Measurements from ENCODE around the gene PIK3CB. TPM values are rescaled to one million over a fixed set of nuclear protein-coding genes. Genes with fewer than 3 reads are reported as not detected.

PIK3CB gene
- total and polyA plus RNA-seq, 4 donors = 4.7 to 15.9 (median 11.1) TPM

DNA sequence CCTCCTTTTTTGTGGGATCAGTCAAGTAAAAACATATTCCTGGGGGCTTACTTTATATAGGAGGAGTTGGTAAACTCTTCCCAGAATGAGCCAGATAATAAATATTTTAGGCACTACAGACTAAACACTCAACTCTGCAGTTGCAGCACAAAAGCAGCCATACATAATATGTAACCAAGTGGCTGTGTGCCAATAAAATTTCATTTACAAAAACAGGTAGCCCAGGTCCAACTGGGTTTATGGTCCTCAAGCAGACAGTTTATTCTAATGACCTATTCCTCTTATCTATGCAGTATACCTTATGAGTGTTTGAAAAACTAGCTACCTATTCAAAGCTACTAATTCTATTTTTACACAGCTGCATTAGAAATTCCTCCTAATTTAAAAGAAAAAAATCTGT lies 164.3 kb downstream of the PIK3CB start:
- Histone ChIP-seq H3K4me1 (ENCODE audit: control insufficient read depth in 4 of 4, insufficient read depth in 4 of 4, low read length in 3 of 4) (peaks cover 4 to 9% (median 9%) of the 10 kb centered on the region in 4 donors), H3K9ac (ENCODE audit: low read depth in 1 of 2, low read length in 2 of 2) (no peak overlapping the region), H3K27me3 (ENCODE audit: control insufficient read depth in 4 of 4, insufficient read depth in 4 of 4, low read length in 3 of 4) (no peaks in the 10 kb centered on the region), H3K36me3 (ENCODE audit: control insufficient read depth in 4 of 4, insufficient read depth in 3 of 4, low read depth in 1 of 4, low read length in 3 of 4) (peaks cover 0 to 6% (median 3%) of the 10 kb centered on the region in 4 donors), H3K9me3 (ENCODE audit: control insufficient read depth in 4 of 4, low read length in 3 of 4) (peaks cover 0 to 3% (median 0%) of the 10 kb centered on the region in 4 donors), H3K4me3 (ENCODE audit: low read depth in 1 of 3, low read length in 3 of 3) (no peak overlapping the region), H3K27ac (ENCODE audit: low read depth in 1 of 2, low read length in 2 of 2) (no peak overlapping the region)
- TF ChIP-seq FOXA2 (IDR thresholded peaks at IDR 0.05) (no peak), EGR1 (IDR thresholded peaks at IDR 0.05; ENCODE audit: low read depth in 2 of 2) (no peak), TAF1 (conservative IDR thresholded peaks at IDR 0.05) (no peak), SP1 (IDR thresholded peaks at IDR 0.05) (no peak), NR2F2 (IDR thresholded peaks at IDR 0.05) (no peak), YY1 (IDR thresholded peaks at IDR 0.05) (no peak), GABPA (IDR thresholded peaks at IDR 0.05 in 1 of 2, conservative IDR thresholded peaks at IDR 0.05 in 1 of 2) (no peak), FOXA1 (IDR thresholded peaks at IDR 0.05) (no peak), RAD21 (IDR thresholded peaks at IDR 0.05) (no peak), HNF4A (conservative IDR thresholded peaks at IDR 0.05) (no peak), RXRA (IDR thresholded peaks at IDR 0.05) (no peak), REST (IDR thresholded peaks at IDR 0.05) (no peak)
- TF ChIP-seq, protein P1, sequence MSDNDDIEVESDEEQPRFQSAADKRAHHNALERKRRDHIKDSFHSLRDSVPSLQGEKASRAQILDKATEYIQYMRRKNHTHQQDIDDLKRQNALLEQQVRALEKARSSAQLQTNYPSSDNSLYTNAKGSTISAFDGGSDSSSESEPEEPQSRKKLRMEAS (IDR thresholded peaks at IDR 0.05) = no peak
- TF ChIP-seq, protein P2, sequence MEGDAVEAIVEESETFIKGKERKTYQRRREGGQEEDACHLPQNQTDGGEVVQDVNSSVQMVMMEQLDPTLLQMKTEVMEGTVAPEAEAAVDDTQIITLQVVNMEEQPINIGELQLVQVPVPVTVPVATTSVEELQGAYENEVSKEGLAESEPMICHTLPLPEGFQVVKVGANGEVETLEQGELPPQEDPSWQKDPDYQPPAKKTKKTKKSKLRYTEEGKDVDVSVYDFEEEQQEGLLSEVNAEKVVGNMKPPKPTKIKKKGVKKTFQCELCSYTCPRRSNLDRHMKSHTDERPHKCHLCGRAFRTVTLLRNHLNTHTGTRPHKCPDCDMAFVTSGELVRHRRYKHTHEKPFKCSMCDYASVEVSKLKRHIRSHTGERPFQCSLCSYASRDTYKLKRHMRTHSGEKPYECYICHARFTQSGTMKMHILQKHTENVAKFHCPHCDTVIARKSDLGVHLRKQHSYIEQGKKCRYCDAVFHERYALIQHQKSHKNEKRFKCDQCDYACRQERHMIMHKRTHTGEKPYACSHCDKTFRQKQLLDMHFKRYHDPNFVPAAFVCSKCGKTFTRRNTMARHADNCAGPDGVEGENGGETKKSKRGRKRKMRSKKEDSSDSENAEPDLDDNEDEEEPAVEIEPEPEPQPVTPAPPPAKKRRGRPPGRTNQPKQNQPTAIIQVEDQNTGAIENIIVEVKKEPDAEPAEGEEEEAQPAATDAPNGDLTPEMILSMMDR (IDR thresholded peaks at IDR 0.05; ENCODE audit: low read depth, low read length, missing input control) = no peak
- TF ChIP-seq, protein P3, sequence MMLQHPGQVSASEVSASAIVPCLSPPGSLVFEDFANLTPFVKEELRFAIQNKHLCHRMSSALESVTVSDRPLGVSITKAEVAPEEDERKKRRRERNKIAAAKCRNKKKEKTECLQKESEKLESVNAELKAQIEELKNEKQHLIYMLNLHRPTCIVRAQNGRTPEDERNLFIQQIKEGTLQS (IDR thresholded peaks at IDR 0.05) = no peak
- TF ChIP-seq, protein P4, sequence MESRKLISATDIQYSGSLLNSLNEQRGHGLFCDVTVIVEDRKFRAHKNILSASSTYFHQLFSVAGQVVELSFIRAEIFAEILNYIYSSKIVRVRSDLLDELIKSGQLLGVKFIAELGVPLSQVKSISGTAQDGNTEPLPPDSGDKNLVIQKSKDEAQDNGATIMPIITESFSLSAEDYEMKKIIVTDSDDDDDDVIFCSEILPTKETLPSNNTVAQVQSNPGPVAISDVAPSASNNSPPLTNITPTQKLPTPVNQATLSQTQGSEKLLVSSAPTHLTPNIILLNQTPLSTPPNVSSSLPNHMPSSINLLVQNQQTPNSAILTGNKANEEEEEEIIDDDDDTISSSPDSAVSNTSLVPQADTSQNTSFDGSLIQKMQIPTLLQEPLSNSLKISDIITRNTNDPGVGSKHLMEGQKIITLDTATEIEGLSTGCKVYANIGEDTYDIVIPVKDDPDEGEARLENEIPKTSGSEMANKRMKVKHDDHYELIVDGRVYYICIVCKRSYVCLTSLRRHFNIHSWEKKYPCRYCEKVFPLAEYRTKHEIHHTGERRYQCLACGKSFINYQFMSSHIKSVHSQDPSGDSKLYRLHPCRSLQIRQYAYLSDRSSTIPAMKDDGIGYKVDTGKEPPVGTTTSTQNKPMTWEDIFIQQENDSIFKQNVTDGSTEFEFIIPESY (IDR thresholded peaks at IDR 0.05) = no peak
- no peak for DNase-seq (ENCODE audit: low spot score)

- peaks cover 4 to 9% (median 9%) of the 10 kb centered on the region in 4 donors for H3K4me1 ChIP-seq (ENCODE audit: control insufficient read depth in 4 of 4, insufficient read depth in 4 of 4, low read length in 3 of 4)
- H3K27me3 ChIP-seq (ENCODE audit: control insufficient read depth in 4 of 4, insufficient read depth in 4 of 4, low read length in 3 of 4) = no peaks in the 10 kb centered on the region
- peaks cover 3 to 13% (median 7%) of the 10 kb centered on the region in 4 donors for H3K36me3 ChIP-seq (ENCODE audit: control insufficient read depth in 4 of 4, insufficient read depth in 3 of 4, low read depth in 1 of 4, low read length in 3 of 4)
- H3K4me3 ChIP-seq (ENCODE audit: low read depth in 1 of 3, low read length in 3 of 3) = no peak overlapping the region
- no peak overlapping the region for H3K27ac ChIP-seq (ENCODE audit: low read depth in 1 of 2, low read length in 2 of 2)
- DNase-seq (ENCODE audit: low spot score) = no peak
- WGBS = 35% methylated on average over 1 of the region's 1 CpG
- no peaks in the 10 kb centered on the region for H3K9me3 ChIP-seq (ENCODE audit: control insufficient read depth in 4 of 4, low read length in 3 of 4)
- H3K9ac ChIP-seq (ENCODE audit: low read depth in 1 of 2, low read length in 2 of 2) = no peak overlapping the region
- TF ChIP-seq FOXA1 (IDR thresholded peaks at IDR 0.05) (no peak), RXRA (IDR thresholded peaks at IDR 0.05) (no peak), HNF4A (conservative IDR thresholded peaks at IDR 0.05) (peak; percentile 15 to 34), YY1 (IDR thresholded peaks at IDR 0.05) (no peak), RAD21 (IDR thresholded peaks at IDR 0.05) (no peak), GABPA (IDR thresholded peaks at IDR 0.05 in 1 of 2, conservative IDR thresholded peaks at IDR 0.05 in 1 of 2) (no peak), EGR1 (IDR thresholded peaks at IDR 0.05; ENCODE audit: low read depth in 2 of 2) (no peak)
These were observed 166.6 kb downstream of the PIK3CB start for GRCh38 chr3:138668107-138668506.

Data from liver (tissue), 9 donors.